OCI-LY1 (cell line): ENCODE measurements around the gene HLF.
"Not testable (repeated sequence)": the region's sequence is repeated elsewhere in the genome, so short reads cannot be mapped to it uniquely, and the experiment has no call there.

Source experiments
- H2AFZ ChIP-seq: fragments of 200-600 bp; sonication (generic), shearing (Covaris generic); 2 replicates; pipeline ENCODE4 v1.6.0; 2014; ENCODE audit warnings: antibody characterized with exemption, mild to moderate bottlenecking, low read length
- H3F3A ChIP-seq: fragments of 200-600 bp; sonication (generic), shearing (Covaris generic); 2 replicates; pipeline ENCODE4 v1.6.0; 2014; ENCODE audit warnings: mild to moderate bottlenecking, antibody characterized with exemption, low read length, moderate library complexity; ENCODE audit not compliant: insufficient read depth
- H3K27ac ChIP-seq: fragments of 200-600 bp; sonication (generic); 2 replicates; pipeline ENCODE4 v1.5.1; 2014; ENCODE audit warnings: low read length, mixed run types, mild to moderate bottlenecking, low read depth; ENCODE audit not compliant: poor library complexity, severe bottlenecking
- H3K27me3 ChIP-seq: fragments of 200-600 bp; sonication (generic); 2 replicates; pipeline ENCODE4 v1.6.0; 2014; ENCODE audit warnings: antibody characterized with exemption, mild to moderate bottlenecking, low read length, moderate library complexity; ENCODE audit not compliant: insufficient read depth
- H3K36me3 ChIP-seq: fragments of 200-600 bp; sonication (generic); 2 replicates; pipeline ENCODE4 v1.6.1; 2014; ENCODE audit warnings: mild to moderate bottlenecking, antibody characterized with exemption, low read length, moderate library complexity, mixed read lengths; ENCODE audit not compliant: insufficient read depth
- H3K4me1 ChIP-seq: fragments of 200-600 bp; sonication (generic); 2 replicates; pipeline ENCODE4 v1.5.1; 2014; ENCODE audit warnings: mild to moderate bottlenecking, low read length, moderate library complexity; ENCODE audit not compliant: insufficient read depth, severe bottlenecking
- H3K4me2 ChIP-seq: fragments of 200-600 bp; sonication (generic), shearing (Covaris generic); 2 replicates; pipeline ENCODE4 v1.6.1; 2014; ENCODE audit warnings: low read length
- H3K4me3 ChIP-seq: fragments of 200-600 bp; sonication (generic); 2 replicates; pipeline ENCODE4 v1.5.1; 2014; ENCODE audit warnings: low read length, low read depth, mild to moderate bottlenecking, mixed read lengths; ENCODE audit not compliant: poor library complexity, severe bottlenecking
- H3K79me2 ChIP-seq: fragments of 200-600 bp; shearing (Covaris generic); 2 replicates; pipeline ENCODE4 v1.6.1; 2016; ENCODE audit warnings: mixed run types, low read length, mixed read lengths; ENCODE audit not compliant: insufficient read depth
- H3K9ac ChIP-seq: fragments of 200-600 bp; sonication (generic), shearing (Covaris generic); 2 replicates; pipeline ENCODE4 v1.6.1; 2014; ENCODE audit warnings: mild to moderate bottlenecking, low read length, mixed read lengths
- H3K9me2 ChIP-seq: fragments of 200-600 bp; sonication (generic), shearing (Covaris generic); 2 replicates; pipeline ENCODE4 v1.6.1; 2014; ENCODE audit warnings: low read depth, mild to moderate bottlenecking, low read length, mixed read lengths
- H3K9me3 ChIP-seq: fragments of 200-600 bp; shearing (Covaris generic); 2 replicates; pipeline ENCODE4 v1.6.1; 2014; ENCODE audit warnings: low read length, mixed read lengths
- H4K20me1 ChIP-seq: fragments of 200-600 bp; sonication (generic), shearing (Covaris generic); 2 replicates; pipeline ENCODE4 v1.6.0; 2016; ENCODE audit warnings: mild to moderate bottlenecking, low read length; ENCODE audit not compliant: insufficient read depth
- EZH2 ChIP-seq: fragments of 200-600 bp; sonication (generic), shearing (Covaris generic); IDR thresholded peaks from 2 replicates; pipeline ENCODE4 v1.8.0; 2017; ENCODE audit warnings: borderline replicate concordance, mixed run types, mild to moderate bottlenecking, antibody characterized with exemption, low read length, moderate library complexity, mixed read lengths
- TF ChIP-seq, protein P1 (sequence below): fragments of 200-600 bp; sonication (generic), shearing (Covaris generic); IDR thresholded peaks from 2 replicates; pipeline ENCODE4 v1.5.1; 2017; ENCODE audit warnings: mild to moderate bottlenecking, antibody characterized with exemption, low read length, moderate library complexity, mixed read lengths

HLF gene

GRCh38 chr17:55326030-55326429, 61.3 kb downstream of the HLF start:
- H3K9ac ChIP-seq, result no peak overlapping the region
- no peak overlapping the region for H3K4me2 ChIP-seq
- no peaks in the 10 kb centered on the region for H4K20me1 ChIP-seq
- no peak overlapping the region for H3K27ac ChIP-seq
- H3K4me3 ChIP-seq, result no peak overlapping the region
- H3K79me2 ChIP-seq, result no peaks in the 10 kb centered on the region
- no peaks in the 10 kb centered on the region for H3K4me1 ChIP-seq
- H3K36me3 ChIP-seq, result no peaks in the 10 kb centered on the region
- TF ChIP-seq, protein P1, sequence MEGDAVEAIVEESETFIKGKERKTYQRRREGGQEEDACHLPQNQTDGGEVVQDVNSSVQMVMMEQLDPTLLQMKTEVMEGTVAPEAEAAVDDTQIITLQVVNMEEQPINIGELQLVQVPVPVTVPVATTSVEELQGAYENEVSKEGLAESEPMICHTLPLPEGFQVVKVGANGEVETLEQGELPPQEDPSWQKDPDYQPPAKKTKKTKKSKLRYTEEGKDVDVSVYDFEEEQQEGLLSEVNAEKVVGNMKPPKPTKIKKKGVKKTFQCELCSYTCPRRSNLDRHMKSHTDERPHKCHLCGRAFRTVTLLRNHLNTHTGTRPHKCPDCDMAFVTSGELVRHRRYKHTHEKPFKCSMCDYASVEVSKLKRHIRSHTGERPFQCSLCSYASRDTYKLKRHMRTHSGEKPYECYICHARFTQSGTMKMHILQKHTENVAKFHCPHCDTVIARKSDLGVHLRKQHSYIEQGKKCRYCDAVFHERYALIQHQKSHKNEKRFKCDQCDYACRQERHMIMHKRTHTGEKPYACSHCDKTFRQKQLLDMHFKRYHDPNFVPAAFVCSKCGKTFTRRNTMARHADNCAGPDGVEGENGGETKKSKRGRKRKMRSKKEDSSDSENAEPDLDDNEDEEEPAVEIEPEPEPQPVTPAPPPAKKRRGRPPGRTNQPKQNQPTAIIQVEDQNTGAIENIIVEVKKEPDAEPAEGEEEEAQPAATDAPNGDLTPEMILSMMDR, result no peak
- TF ChIP-seq EZH2, result no peak
- no peaks in the 10 kb centered on the region for H3K9me2 ChIP-seq
- H2AFZ ChIP-seq, result no peak overlapping the region
- no peaks in the 10 kb centered on the region for H3F3A ChIP-seq
- H3K9me3 ChIP-seq, result no peaks in the 10 kb centered on the region
- H3K27me3 ChIP-seq, result no peaks in the 10 kb centered on the region

- H3F3A ChIP-seq, result no peaks in the 10 kb centered on the region
- H3K27ac ChIP-seq, result no peak overlapping the region
- no peaks in the 10 kb centered on the region for H3K9me2 ChIP-seq
- H3K4me3 ChIP-seq, result no peak overlapping the region
- no peaks in the 10 kb centered on the region for H3K36me3 ChIP-seq
- no peak overlapping the region for H3K4me2 ChIP-seq
- H4K20me1 ChIP-seq, result no peaks in the 10 kb centered on the region
- no peak overlapping the region for H3K9ac ChIP-seq
- H3K79me2 ChIP-seq, result no peaks in the 10 kb centered on the region
- no peak for TF ChIP-seq EZH2
- TF ChIP-seq, protein P1, result no peak
- no peak overlapping the region for H2AFZ ChIP-seq
- H3K27me3 ChIP-seq, result no peaks in the 10 kb centered on the region
- H3K9me3 ChIP-seq, result no peaks in the 10 kb centered on the region
- H3K4me1 ChIP-seq, result no peaks in the 10 kb centered on the region
Observed at GRCh38 chr17:55327225-55328088, 62.7 kb downstream of the HLF start.

GRCh38 chr17:55328514-55328913, 63.8 kb downstream of the HLF start:
- not testable (repeated sequence) for H3K4me1 ChIP-seq, H3K79me2 ChIP-seq, H3K9me2 ChIP-seq, H3K9me3 ChIP-seq, H3K36me3 ChIP-seq, H3K27ac ChIP-seq, H4K20me1 ChIP-seq, H3K4me3 ChIP-seq, H3K9ac ChIP-seq, H3K27me3 ChIP-seq, H2AFZ ChIP-seq, H3K4me2 ChIP-seq, H3F3A ChIP-seq
